GM18505 (cell line): ENCODE measurements around the gene MIB2.

Experiments
- ATAC-seq: cut with Tn5 transposase; IDR thresholded peaks from one replicate; pipeline ENCODE4 v1.9.1; 2021; ENCODE audit not compliant: unreplicated experiment
- POLR2A ChIP-seq: IDR thresholded peaks from 4 replicates; pipeline ENCODE4 v1.6.1; 2011; ENCODE audit warnings: borderline replicate concordance; ENCODE audit not compliant: insufficient read depth, insufficient read length; ENCODE audit errors: extremely low read depth

The MIB2 gene

DNA sequence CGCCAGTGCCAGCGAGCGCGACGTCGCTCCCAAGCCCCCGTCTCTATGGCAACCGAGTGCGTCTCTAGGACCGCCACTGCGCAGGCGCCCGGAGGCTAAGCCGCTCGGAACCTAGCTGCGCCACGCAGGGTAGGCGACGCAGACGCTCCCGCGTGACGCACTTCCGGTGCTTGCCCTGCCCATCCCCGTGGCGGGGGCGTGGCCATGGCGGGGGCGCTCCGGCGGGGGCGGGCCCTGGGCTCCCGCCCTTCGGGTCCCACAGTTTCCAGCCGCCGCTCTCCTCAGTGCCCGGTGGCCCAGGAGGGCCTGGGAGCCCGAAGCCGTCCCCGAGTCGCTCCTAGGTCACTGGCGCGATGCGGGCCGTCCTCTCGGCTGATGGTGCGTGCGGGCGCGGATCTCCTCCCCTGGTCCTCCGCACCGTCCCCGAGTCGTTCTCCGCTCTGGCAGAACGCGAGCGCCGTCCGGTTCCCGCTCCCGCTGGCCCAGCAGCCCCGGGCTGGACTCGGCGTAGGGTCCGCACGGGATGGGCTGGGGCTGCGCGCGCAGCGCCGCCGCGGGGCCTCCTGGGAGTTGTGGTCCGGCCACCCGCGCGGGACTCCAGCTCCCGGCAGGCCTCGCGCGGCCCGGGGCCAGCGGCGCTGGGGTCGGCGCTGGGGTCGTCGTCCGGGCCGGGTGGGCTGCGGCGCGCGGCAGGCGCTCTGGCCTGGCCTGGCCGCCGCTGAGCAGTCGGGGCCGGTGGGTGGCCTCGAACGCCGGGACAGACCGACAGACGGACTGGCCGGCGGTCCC is at the start of gene MIB2:
MIB2 (plus strand) TSS at position 245 of the 789 bp plus-strand sequence. CDS start 7,953 bp downstream, outside the sequence.
- peak; percentile 76 for TF ChIP-seq POLR2A
- peak; percentile 69 for ATAC-seq

DNA sequence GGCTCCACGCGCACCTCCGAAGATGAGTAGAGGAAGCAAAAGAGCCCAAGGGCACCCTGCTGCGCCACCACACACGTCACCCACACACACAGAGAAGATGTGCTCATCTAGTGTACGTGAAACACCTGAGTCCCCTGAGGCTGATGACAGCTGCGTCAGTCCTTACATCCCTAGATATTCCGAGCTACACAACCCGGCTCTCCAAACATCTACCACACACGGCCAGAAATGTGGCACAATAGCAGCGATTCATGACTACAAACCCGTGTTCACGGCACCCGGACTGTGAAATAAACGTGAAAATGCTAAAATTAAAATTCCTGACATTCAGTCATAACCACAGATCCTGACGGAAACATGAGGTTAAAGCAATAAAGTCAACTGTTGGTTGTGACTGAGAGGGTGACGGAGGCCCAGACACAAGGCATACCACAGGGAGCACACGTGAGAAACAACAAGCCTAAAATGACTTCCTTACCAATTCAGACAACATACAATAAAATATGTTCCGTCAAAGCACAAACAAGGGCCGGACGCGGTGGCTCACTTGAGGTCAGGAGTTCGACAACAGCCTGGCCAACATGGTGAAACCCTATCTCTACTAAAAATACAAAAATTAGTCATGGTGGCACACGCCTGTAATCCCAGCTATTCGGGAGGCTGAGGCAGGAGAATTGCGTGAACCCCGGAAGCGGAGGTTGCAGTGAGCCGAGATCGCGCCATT is 48.0 kb upstream of the MIB2 start:
- no peak for TF ChIP-seq POLR2A
- ATAC-seq, result no peak

DNA sequence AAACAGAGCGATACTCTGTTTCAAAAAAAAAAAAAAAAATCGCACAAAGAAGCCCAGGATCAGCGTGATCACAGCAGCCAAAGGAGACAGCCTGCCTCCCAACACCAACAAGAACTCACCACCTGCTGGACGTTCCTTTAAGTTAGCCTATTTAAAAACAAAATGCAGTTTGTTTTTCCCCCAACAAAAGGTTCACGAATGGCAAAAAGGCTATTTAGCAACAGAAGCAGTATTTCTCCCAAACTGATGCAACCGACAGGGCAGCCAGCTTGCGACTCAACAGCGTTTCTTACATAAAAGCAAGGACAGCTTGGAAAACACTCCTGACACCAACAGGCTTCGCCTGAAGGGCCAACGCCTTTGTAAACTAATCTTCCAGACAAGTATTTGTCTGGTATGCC is 47.4 kb upstream of the MIB2 start:
- no peak for ATAC-seq
- TF ChIP-seq POLR2A, result no peak

DNA sequence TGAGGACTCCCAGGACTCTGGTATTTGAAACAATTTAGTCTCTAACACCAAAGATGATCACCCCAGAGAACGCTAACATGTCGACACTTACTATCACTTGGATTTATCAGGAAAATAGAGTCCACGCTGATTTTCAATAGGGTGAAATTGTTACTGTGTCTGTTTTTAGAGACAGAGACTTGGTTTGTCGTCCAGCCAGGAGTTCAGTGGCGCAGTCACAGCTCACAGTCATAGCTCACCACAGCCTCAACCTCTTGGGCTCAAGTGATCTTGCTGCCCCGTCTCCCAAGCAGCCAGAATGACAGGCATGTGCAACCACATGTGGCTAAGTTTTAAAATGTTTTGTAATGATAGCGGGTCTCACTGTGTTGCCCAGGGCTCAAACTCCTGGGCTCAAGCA is 46.0 kb upstream of the MIB2 start:
- ATAC-seq, result no peak
- TF ChIP-seq POLR2A, result no peak

DNA sequence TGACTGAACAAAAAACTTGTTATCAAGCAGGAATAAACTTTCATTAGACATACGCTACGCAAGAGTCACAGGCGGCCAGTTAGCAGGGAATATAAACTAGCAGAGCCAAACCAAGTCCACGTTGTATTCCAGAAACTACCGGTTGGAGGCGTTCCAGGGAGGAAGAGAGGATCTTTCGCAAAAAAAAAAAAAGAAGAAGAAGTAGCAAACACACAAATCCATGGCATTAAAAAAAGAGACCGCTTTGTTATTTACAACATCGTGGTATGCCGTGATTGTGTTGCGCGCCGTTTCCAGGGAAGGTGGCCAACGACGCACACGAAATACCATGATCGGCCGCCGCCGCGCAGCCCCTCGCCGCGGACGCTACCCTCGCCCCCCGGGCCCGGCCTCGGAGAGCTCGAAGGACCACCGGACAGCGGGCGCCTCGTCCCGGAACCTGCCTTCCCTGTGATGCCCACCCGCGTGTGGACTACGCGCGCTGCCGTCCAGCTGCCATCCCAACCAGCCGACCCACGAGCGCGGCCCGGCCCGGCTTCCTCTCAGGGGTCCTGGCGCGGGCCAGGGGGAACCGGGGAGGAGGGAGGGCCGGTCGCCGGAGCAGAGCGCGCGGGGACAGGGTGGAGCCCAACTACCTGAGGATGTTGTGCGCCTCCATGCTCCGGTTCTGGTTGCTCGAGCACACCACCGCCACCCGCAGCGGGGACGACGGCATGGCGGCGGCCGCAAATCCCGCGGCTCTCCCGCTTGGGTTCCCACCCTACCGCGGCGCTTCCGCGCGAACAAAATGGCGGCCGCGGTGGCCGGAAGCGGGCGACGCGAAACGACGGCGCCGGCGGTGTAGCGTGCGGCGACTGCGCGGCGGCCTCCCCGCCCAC is 41.2 kb upstream of the MIB2 start:
- ATAC-seq, result peak; percentile 62
- no peak for TF ChIP-seq POLR2A

DNA sequence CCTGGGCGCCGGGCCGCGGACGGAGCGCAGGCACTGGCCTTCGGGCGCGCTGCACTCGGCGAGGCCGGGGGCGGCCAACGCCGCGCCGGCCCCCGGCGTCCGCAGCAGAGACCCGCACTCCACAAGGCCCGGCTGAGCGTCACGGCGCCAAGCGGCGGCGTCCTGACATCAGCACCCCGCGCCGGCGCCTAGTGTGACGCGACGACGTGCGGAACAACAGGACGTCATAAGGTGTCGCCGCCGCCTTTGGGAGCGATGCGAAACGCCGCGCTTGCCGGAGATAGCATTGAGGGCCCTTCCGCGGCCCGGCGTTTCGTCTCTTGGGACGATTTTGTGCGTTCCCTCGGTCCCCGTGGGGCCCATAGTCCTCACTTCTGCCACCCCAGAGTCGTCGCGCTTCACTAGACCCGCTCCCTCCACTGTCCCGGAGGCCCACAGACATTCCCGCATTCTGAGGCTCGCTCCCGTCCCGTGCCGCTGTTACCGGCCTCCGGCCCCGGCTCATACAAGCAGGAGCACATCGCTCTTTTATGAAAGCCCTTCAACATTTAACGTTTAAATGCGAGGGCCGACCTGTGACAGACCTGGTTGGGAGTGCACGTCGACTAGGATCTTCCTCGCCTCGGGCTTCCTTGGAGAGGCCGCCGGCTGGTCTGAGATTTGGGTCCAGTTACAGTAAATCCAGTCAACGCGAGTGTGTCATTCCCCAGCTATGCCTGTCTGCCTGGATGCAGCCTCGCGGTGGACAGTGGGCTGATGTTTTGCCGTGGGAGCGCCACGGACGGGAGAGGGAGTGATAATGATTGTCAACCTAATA is 40.4 kb upstream of the MIB2 start, which contains the start of gene SSU72:
SSU72 (minus strand) TSS at position 143 of the 817 bp plus-strand sequence. CDS start 306 bp downstream, outside the sequence.
- ATAC-seq, result peak; percentile 84

DNA sequence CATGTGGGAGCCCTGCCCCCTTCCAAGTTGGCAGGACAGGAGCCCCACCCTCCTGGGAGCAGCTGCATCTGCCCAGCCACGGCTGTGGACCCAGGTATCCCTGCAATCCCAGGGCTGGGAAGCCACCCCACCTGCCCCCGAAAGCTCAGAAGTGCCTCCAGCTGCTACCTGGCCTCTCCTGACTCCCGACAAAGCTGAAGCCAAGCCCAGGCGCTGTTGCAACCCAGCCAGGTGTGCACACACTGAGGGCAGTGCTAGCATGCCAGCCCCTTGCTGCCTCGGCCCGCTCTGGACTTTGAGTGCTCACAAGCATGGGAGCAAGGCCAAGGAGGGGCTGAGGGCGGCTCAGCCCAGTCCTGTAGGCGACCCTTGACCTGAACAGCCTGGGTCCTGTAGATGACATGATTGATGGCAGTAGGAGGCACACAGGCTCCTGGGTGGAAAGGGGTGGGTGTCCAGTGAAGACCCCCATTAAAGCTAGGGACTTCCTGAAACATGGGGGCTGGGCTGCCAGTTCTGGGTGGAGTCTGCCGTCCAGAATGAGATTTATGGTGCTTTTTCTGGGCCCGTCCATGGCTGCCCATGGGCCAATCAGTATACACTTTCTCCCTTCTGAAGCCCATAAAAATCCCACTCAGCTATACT is 37.8 kb upstream of the MIB2 start:
- ATAC-seq, result no peak
- TF ChIP-seq POLR2A, result no peak

More for the DNA sequence above, 40.4 kb upstream of the MIB2 start, which contains the start of gene SSU72:
- TF ChIP-seq POLR2A, result peak; percentile 94

DNA sequence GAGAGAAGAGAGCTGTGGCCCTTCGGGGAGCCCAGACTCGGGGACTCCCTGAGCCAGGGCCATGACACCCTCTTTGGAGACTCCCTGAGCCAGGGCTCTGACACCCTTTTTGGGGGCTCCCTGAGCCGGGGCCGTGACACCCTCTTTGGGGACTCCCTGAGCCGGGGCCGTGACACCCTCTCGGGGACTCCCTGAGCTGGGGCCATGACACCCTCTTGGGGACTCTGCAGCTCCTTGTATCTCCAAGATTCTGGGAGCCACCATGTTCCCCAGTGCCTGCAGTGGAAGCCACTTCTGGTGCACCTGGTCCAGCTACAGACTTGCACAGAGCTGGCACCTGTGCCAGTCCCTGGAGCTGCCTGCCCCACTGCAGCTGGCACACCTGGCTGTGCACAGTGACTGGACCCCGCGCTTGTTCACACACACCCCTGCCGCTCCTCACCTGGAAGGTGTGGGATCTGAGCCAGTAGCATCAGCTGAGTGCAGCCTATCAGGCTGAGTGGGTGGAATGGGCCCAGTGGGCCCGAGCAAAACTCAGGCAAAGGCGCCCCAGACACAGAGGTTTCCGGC is 36.8 kb upstream of the MIB2 start:
- no peak for ATAC-seq
- TF ChIP-seq POLR2A, result no peak

DNA sequence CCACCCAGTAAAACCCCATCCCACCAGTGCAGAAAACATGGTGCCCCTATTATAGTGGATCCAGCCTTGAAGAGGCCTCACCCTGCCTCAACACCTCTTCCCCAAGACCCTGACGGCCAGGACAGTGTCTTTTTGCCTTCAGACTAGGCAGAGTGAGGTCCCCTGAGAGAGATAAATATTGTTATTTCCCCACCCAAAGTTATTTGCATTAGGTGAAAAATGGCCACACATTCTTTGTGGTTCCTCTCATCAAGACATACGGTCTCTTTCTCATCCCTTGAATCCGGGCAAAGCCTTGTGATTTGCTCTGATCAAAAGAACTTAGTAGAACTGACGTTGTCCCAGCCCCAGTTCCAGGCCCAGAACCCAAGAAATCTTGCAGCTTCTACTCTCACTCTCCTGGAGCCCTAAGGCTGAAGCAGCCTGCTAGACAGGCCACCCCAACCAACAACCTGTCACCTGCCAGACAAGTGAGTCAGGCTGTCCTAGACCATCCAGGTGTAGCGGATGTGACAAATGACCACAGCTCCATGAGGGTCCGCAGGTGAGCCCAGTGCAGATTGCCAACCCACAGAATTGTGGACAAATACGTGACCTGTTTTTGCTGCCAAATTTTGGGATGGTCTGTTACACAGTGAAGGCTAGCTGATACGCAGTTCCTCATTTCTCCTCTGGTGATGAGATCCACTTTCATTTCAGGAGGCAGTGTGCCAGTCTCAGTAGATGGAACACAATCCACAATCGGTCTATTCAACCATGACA is 32.5 kb upstream of the MIB2 start:
- no peak for ATAC-seq
- no peak for TF ChIP-seq POLR2A

DNA sequence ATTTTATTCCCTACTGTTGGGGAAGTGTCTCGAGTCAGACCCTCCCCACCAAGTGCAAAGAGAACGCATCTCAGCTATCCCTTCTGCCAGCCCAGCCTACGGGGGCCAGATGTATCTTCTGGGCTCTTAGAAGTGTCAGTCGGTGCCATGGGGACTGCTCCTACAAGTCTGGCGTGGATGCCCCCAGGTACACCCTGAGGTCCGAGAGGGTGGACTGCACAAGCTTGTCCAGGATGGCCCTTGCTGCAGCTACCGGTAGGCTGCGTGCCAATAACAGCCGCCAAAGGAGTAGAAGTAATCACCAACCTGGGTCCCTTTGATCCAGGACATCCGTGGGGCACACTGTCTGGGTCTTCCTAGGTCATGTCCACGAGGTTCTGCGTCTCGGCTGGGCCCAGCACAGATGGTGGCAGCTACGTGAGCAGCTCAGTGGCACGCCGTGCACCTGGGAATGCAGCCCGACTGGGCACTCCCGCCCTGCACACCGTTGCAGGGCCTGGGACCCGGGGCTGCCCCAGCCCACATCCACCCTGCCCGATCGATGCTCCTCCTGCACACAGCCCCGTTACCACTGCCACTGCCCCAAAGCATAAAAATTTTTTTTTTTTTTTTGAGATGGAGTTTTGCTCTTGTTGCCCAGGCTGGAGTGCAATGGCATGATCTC is 31.8 kb upstream of the MIB2 start:
- ATAC-seq, result no peak
- TF ChIP-seq POLR2A, result no peak
